NCI-H2196 treated with DMSO at 0.1 percent for 48 hours (cell line): Measurements from ENCODE around the gene MTFR1L.
A peak's percentile ranks its signal among the peaks of the same experiment; 100 is the strongest.

ENCODE experiments used
- DNase-seq: peaks from one replicate; lab custom pipeline; 2025; ENCODE audit not compliant: unreplicated experiment; lab: John Stamatoyannopoulos, UW

The MTFR1L gene

DNA sequence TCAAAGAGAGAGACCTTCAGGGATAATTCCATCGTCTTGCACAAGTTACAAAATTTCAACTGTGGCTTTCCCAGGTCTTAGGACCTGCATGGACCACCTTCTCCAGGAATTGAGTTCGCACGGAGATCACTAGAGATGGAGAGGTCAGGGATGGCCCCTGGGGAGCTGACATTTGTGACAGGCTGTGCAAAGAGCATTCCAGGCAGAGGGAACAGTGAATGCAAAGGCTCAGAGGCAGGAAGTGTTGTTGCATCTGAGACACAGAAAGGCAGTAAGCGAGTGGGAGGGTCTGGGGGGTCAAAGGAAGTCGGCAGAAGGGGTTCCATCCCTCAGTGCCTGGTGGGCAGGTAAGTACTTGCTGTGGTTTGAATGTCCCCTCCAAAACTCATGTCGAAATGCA, 29.3 kb upstream of the MTFR1L start:
- no peak for DNase-seq

DNA sequence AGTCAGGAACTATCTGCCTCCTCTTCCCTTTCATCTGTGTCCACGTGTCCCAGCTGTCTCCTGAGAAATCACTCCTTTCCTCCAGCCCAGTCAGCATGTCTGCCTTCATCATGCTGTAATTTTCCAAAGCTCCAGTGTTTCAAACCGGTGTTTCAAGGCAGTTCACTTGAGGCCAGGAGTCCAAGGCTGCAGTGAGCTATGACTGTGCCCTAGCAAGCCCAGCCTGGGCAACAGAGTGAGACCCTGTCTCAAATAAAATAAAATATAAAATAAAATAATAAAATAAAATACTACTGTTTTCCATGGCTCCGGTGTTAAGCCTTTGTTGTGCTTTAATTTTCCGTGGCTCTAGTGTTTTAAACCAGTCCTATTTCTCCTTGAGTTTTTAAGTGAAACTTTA, 27.6 kb upstream of the MTFR1L start:
- no peak for DNase-seq

DNA sequence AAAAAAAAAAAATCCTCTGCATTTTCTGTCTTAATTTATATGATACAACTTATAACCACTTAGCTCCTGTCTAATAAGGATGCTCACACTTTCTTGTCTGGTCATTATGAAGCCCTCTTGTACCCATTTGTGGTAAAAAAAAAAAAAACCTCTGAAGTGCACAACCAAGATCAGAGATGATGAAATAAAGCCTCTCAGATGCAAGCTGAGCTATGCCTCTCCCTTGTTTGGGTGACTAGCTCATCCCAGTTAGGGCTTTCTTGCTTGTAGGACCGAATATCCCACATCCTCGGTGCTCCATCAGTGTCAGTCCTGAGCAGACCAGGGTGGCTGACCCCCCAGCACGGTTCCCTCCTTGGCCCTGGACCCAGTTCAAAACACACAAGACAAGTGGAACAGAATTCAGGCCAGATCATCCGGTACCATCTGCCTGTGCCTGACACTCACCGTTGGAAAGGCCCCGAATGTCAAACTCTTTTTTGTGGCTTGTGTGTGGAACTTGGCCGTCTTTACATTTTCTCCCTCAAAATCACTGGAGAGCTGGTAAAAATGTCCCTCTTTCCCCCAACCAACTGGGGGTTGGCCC, 26.1 kb upstream of the MTFR1L start:
- DNase-seq, result no peak

DNA sequence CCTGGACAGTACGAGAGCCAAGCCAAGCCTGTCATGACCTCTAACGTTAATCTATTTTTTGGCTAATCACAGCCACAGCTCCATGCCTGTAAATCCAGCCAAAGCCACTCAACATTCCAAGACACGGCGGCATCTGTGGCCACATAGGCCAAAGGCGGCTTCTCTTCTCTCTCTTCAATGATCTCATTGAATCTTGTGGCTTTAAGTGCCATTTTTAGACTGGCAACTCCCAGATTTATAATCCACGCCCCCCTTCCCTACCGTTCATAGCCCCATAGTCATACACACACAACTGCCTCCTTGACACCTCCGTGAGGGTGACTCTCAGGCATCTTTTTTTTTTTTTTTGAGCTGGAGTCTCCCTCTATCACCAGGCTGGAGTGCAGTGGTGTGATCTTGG, 25.4 kb upstream of the MTFR1L start:
- no peak for DNase-seq

DNA sequence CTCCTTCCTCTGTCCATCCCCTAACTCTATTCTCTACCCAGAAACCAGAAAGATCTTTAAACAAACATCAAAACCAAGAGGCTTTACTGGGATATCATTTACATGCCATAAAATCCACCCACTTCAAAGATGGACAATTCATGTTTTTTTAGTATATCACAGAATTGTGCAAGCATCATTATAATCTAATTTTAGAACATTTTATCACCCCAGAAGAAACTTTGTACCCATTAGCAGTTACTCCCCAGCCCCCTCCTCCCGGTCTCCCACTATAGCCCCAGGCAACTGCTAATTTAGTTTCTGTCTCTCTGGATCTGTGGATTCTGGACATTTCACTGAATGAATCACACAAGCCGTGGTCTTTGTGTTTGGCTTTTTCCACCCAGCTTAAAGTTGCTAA, 24.5 kb upstream of the MTFR1L start:
- no peak for DNase-seq

DNA sequence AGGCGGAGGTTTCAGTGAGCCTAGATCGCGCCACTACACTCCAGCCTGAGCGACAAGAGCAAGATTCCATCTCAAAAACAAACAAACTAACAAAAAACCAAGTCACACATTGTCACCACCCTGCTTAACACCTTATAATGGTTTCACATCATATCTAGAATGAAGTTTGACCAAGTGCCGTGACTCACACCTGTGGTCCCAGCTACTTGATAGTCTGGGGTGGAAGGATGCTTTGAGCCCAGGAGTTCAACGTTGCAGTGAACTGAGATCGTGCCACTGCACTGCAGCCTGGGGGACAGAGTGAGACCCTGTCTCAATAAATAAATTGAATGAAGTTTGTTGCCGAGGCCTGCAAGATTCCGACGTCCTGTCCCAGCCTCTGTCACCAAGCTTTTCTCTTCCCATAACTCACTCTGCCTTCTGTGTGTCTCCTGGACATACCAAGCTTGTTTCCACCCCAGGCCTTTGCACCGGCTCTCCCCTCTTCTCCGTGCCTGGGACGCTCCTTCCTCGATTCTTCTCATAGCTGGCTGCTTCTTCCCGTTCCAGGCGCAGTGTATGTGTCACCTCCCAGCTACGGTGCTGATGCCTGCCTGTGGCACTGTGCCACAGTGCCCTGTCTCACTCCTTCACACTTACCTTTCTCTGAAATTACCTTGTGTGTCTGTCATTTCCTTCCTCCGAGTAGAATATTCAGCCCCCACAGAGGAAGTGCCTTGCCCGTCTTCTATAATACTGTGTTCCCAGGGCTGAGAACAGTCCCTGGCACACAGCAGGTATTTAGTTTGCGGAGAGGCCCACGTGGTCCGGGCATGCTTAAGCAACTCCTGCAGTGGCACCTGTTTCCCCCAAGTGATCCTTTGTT, 23.6 kb upstream of the MTFR1L start:
- peak; percentile 90 for DNase-seq

DNA sequence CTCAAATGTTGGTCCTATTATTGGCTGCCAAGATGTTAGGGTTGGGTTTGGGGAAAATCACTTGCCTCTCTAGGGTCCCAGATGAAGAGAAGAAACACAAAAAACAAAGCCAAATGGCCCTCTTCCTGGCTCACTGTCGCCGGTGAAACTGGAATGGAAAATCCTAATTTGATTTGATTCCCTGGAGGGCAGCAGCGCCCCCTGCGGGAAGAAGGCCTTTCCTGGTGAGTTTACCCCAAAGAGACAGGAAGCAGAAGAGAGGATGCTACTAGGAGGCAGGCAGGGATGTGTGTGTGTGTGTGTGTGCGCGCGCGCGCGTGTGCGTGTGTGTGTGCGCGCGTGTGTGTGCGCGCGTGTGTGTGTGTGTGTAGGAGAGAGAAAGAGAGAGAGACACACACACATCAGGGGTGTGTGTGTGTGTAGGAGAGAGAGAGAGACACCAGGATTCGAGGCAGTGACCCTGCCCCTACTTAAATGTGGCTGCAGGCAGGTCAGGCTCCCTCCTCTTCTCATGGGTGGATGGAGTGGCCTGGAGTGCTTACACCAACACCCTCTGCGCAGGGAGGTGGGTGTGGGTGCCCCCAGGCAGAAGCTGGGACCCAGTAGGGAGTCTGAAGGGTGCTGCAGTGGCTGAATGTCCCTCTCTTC, 22.8 kb upstream of the MTFR1L start:
- peak; percentile 90 for DNase-seq

DNA sequence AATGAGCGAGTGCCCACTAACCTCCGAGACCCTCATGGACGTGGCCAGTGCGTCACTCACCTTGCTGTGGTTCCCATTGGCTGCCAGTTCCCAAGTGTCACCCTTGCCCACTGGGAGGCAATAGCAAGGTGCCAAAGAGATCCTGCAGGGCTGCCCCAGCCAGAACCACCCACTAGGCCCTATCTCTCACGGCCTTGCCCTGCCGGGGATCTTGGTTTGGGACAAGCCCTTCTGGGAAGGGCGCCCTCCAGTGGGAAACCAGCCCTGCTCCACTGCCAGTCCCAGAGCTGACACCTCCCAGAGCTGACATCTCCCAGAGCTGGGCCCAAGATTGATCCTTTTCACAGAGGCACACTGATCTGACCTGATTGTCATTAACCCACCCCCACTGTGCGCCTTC, 21.8 kb upstream of the MTFR1L start:
- DNase-seq, result no peak

DNA sequence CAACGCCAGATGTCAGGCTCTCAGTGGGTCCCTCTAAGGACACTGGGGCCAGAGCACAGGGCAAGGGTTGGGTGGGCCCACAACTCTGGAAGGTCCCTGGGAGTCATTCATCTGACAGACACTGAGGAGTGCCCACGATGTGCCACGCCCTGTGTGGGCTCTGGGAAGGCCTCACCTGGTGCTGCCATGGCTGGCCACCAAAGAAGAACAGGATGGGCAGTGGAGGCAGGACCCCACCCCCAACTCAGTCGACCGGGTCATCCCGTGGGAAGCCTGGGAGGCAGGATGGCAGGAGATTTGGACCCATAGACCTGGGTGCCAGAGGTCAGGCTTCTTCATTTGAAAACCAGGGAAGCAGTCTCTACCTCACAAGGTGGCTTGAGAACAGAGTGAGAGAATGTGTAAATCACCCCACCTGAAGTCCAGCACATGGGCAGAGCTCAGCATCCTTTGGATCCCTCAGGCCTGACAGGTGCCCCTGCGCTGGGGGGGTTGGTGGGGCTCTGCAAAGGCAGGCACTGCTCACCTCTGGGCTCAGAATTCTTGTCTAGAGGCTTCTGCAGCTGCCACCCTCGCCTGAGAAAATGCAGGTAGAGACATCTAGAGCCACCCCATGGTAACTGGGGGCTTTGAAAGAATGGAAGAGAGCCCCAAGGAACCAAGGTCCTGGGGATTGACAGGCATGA, 20.9 kb upstream of the MTFR1L start:
- no peak for DNase-seq

DNA sequence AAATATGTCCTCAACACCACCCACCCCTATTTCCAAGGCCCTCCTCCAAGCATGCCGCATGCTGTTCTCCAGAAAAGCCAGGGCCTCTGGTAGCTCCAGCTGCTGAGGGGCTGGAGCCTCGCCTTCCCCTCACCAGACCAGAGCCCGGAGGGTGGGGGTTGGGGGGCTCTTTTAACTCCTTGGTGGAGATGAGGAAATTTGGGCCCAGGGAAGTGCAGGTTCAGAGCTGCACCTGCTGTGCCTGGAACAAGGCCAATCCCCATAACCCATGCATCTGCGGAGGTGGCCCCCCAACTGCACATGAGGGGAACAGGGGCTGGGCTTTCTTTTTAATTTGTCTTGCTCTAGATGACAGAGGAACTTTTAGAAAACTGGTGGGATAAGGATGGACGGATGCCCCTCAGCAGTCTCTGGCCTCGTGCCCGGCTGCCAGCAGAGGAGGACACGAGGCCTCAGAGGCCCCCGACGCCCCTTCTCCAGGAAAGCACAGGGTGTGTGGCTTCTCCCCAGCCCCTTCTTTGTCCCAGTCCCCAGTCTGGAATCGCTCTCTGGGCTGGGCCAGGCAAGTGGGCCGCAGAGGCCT, 20.3 kb upstream of the MTFR1L start:
- no peak for DNase-seq

DNA sequence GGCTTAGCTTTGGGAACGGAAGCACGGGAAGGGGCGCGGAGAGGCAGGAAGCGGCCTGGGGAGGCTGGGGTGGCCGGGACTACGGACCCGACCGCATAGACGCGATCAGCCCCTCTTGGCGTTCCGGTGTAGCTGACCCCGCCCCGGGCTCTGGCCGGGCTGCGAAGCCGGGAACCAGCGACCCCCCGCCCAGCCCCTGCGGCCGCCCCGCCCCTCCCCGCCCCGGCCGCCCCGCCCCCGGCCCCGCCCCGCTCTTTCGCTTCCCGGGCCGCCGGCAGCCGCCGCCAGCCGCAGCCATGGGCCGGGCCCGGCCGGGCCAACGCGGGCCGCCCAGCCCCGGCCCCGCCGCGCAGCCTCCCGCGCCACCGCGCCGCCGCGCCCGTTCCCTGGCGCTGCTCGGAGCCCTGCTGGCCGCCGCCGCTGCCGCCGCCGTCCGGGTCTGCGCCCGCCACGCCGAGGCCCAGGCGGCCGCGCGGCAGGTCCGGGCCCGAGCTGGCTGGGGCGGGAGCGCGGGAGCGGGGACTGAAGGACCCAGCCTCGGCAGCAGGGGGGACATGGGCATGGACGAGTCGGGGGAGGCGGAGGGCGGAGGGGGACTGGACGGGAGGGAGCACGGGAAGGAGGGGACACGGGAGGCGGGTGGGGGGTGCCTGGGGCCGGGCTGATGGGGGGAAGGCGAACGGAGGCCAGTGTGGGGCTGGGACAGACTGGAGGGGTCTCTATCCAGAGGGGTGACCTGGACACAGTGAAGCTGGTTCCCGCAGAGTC, 19.6 kb upstream of the MTFR1L start, which contains the start of gene SELENON:
Gene SELENON (plus strand): TSS at position 259 of the 768 bp plus-strand sequence. CDS start 38 bp downstream, at position 297.
- peak; percentile 38 for DNase-seq

DNA sequence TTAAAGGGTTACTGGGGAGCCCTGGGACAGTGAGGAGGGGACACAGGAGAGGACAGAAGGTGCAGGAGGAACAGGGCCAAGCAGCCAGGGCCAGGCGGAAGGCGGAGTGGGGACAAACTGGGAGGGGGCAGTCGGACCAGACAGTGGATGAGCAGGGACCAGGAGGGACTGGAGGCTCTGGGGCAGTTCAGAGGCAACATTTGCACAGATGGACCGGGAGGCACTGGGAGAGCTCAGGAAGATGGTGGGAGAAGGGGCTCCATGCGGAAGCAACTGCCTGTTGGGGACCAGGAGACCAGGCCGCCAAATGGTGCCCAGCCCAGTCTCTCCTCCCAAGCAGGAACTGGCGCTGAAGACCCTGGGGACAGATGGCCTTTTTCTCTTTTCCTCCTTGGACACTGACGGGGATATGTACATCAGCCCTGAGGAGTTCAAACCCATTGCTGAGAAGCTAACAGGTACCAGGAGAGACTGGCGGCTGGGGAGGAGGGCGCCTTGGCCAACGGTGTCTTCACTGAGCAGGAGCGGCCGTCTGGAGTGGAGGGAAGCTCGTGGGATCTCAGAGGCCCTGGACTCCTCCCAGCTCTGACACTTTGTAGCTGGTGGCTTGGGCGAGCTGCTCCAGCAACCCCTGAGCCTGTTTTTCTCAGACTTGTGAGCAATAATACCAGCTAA, 18.9 kb upstream of the MTFR1L start:
- DNase-seq, result no peak

DNA sequence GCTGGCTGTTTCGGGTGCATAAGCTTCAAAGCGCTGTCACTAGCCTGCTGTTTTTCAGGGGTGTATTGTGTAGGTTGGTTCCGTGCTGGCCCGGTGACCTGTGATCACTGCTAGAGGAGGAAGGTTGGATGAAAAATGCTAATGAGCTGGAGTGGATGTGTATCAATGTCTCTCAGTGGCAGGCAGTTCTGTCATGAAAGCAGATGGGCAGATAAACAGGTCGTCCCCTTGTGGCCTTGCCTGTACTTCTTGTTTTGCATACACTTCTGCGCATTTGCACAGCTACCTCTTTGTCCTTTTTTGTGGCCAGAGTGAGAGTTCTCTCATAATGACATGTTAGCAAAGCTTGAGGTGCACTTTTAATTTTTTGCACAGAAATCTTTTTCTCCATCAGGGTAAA, 16.8 kb upstream of the MTFR1L start:
- DNase-seq, result no peak

DNA sequence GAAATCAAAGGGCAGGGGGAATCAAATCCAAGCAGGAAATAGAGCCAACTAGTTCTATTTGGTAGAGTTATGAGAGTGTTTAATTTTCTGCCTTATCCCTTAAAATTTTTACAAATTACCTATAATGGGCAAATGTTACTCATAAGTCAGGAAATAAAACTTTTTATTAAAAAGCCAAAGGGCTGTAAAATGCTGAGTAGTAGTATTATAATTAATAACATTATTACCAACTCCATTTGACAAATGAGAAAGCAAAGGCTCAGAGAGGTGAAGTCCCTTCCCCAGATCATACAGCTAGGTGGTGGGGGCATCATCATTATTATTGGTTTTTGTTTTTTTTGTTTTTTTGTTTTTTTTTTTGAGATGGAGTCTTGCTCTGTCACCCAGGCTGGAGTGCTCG, 16.4 kb upstream of the MTFR1L start:
- DNase-seq, result no peak

DNA sequence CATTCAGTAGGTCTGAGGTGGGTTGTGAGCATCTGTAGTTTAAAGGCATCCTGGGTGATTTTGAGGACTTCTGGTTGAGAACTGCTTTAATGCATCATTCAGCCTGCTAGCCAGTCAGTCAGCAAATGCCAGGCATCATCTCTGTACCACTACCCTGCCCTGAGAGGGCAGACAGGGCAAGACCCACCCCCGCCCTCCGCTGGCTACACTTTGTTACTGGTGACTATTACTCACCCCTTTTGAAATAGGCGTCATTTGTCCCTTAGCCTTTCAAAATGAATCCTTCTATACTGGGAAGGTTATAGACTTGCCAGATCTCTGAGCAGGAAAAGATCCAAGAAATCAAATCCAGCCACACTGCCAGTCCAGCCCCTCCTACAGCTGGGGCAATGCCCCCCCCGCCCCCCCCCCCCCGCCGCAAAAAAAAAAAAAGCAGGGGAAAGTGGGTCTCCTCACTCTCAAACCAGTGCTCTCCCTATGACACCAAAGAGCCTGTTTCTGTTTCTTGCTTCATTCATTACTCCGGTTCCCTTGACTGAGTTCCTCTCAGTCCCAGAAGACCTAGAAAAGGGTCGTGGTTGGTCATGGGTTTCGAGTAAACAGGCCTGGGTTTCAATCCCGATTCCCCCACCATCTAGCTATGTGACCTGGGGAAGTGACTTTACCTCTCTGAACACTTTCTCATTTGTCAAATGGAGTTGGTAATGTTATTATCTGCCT, 15.3 kb upstream of the MTFR1L start:
- DNase-seq, result no peak

DNA sequence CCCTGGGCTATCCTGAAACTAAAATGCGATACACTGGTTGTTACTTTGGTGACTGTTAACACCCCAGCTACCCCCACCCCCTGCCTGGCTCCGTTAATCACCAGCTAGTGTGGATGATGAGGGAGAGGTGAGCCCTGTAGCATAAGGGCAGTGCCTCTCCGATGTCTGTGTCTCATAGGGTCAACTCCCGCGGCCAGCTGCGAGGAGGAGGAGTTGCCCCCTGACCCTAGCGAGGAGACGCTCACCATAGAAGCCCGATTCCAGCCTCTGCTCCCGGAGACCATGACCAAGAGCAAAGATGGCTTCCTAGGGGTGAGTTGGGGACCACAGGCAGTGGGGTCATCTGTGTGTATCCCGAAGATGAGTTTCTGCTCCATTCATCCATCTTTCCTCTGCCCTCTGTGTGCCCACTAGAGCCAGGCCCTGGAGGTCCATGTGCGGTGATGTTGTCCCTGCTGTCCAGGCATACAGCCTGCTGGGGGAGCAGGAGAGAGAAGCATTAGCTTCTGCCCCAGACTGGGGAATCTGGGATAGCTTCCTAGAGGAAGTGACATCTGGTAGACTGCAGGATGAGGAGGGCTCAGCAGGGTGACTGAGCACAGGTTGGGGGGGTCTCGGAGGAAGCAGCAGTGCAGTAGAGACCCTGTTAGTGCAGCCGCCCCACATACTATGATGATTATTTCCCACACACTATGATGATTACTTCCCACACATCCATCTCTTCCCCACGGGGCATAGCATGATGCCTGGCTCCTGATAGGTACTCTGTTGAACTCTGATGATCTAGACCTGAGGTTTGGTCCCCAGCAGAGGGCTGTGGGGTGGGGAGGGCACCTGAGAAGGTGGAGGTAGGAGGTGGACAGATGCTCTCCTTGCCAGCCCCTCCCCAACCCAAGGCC, 14.5 kb upstream of the MTFR1L start:
- DNase-seq, result no peak

DNA sequence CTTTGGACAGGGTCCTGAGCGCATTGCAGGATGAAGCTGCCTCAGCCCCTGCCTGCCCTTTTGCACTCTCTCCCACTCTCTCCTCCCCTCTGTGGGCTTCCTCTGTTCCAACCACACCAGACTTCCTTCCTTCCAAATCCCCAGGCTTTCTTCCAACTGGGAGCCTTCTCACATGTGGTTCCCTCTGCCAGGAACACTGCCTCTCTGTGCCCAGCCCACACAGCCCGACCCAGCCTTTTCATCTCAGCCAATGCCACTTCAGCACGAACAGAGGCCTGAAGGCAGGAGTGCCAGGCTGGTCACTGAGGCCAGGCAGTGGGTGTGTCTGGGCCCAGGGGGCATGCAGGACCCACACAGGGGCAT, 13.9 kb upstream of the MTFR1L start:
- no peak for DNase-seq

DNA sequence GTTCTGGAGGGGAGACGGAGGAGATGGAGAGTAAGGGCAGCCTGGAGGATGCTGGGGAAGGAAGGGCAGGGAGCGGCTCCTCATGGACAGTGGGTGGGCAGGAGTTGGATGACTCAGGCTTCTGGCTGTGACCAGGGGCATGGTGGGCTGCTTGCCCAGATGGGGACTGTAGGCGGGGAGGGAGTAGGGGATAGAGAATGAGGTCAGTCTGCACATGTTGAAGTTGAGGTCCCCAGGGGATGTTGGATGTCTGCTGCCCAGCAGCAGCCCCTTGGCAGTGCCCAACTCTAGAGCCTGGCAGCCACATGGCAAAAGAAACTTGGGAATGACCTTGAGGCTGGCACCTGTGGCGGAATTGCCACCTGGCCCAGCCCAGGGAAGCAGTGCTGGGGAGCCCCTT, 13.3 kb upstream of the MTFR1L start:
- DNase-seq, result no peak
